PFSK-1 (cell line): ENCODE data around the gene MTMR10.

Experiments
- FOXP2 ChIP-seq: optimal IDR thresholded peaks from 2 replicates; pipeline ENCODE3; 2011; ENCODE audit warnings: borderline replicate concordance, control low read depth, inconsistent platforms; ENCODE audit not compliant: insufficient read depth; ENCODE audit errors: extremely low read length, extremely low read depth
- POLR2AphosphoS5 ChIP-seq: IDR thresholded peaks from 2 replicates; pipeline ENCODE4 v1.6.1; 2012; ENCODE audit warnings: low read depth, mild to moderate bottlenecking, control low read depth, low read length, moderate library complexity
- SIN3A ChIP-seq: IDR thresholded peaks from 2 replicates; pipeline ENCODE4 v1.6.1; 2012; ENCODE audit warnings: mild to moderate bottlenecking, low read length, moderate library complexity, borderline replicate concordance; ENCODE audit not compliant: insufficient read depth
- TAF1 ChIP-seq: IDR thresholded peaks from 2 replicates; pipeline ENCODE4 v1.6.1; 2012; ENCODE audit warnings: low read length, control low read depth, borderline replicate concordance; ENCODE audit not compliant: insufficient read depth
- TF ChIP-seq, protein P1 (sequence below), 2 experiments: IDR thresholded peaks; 2 replicates each; pipeline versions ENCODE4 v1.6.1 to v1.8.0; 2011 to 2012; ENCODE audit warnings: low read depth in 2 of 2, low read length in 2 of 2, control low read depth in 1 of 2, inconsistent platforms in 1 of 2, mild to moderate bottlenecking in 1 of 2, moderate library complexity in 1 of 2; ENCODE audit not compliant: insufficient read depth in 1 of 2

Gene MTMR10

DNA sequence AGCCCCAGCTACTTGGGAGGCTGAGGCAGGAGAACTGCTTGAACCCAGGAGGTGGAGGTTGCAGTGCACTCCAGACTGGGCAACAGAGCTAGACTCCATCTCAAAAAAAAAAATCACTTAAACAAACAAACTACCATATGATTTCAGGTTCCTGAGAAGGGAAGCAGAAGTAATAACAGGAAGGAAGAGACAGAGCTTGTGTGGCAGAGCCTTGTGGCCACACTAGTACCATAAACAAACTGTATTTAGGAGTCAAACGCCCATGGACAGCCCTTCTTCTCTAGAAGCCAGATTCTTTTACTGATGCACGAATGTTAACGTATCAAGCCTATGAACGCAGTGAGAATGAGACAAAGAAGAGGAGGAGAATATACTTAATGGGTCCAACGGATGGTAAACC is 12.0 kb downstream of the MTMR10 start:
- TF ChIP-seq, protein P1, sequence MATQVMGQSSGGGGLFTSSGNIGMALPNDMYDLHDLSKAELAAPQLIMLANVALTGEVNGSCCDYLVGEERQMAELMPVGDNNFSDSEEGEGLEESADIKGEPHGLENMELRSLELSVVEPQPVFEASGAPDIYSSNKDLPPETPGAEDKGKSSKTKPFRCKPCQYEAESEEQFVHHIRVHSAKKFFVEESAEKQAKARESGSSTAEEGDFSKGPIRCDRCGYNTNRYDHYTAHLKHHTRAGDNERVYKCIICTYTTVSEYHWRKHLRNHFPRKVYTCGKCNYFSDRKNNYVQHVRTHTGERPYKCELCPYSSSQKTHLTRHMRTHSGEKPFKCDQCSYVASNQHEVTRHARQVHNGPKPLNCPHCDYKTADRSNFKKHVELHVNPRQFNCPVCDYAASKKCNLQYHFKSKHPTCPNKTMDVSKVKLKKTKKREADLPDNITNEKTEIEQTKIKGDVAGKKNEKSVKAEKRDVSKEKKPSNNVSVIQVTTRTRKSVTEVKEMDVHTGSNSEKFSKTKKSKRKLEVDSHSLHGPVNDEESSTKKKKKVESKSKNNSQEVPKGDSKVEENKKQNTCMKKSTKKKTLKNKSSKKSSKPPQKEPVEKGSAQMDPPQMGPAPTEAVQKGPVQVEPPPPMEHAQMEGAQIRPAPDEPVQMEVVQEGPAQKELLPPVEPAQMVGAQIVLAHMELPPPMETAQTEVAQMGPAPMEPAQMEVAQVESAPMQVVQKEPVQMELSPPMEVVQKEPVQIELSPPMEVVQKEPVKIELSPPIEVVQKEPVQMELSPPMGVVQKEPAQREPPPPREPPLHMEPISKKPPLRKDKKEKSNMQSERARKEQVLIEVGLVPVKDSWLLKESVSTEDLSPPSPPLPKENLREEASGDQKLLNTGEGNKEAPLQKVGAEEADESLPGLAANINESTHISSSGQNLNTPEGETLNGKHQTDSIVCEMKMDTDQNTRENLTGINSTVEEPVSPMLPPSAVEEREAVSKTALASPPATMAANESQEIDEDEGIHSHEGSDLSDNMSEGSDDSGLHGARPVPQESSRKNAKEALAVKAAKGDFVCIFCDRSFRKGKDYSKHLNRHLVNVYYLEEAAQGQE (IDR thresholded peaks at IDR 0.05; ENCODE audit: insufficient read depth in 1 of 2, low read depth in 2 of 2, low read length in 2 of 2), result no peak
- TF ChIP-seq TAF1 (no peak), POLR2AphosphoS5 (no peak), FOXP2 (no peak), SIN3A (no peak)

- no peak for TF ChIP-seq FOXP2
- no peak for TF ChIP-seq POLR2AphosphoS5
- no peak for TF ChIP-seq SIN3A
- TF ChIP-seq TAF1, result no peak
- TF ChIP-seq, protein P1 (IDR thresholded peaks at IDR 0.05; ENCODE audit: insufficient read depth in 1 of 2, low read depth in 2 of 2, low read length in 2 of 2), result no peak
Measured at GRCh38 chr15:30978328-30978727, 13.1 kb downstream of the MTMR10 start.

GRCh38 chr15:30974112-30974511 is 17.3 kb downstream of the MTMR10 start:
- TF ChIP-seq, protein P1 (IDR thresholded peaks at IDR 0.05; ENCODE audit: insufficient read depth in 1 of 2, low read depth in 2 of 2, low read length in 2 of 2), result no peak
- TF ChIP-seq SIN3A, result no peak
- TF ChIP-seq TAF1, result no peak
- no peak for TF ChIP-seq POLR2AphosphoS5
- TF ChIP-seq FOXP2, result no peak

- TF ChIP-seq POLR2AphosphoS5 (no peak), TAF1 (no peak), FOXP2 (no peak), SIN3A (no peak)
- TF ChIP-seq, protein P1 (IDR thresholded peaks at IDR 0.05; ENCODE audit: insufficient read depth in 1 of 2, low read depth in 2 of 2, low read length in 2 of 2), result no peak
Measured at GRCh38 chr15:30973379-30973778, 18.0 kb downstream of the MTMR10 start.

GRCh38 chr15:30969724-30970123 is 21.7 kb downstream of the MTMR10 start:
- no peak for TF ChIP-seq POLR2AphosphoS5
- no peak for TF ChIP-seq FOXP2
- TF ChIP-seq, protein P1 (IDR thresholded peaks at IDR 0.05; ENCODE audit: insufficient read depth in 1 of 2, low read depth in 2 of 2, low read length in 2 of 2), result no peak
